HG03175 (cell line): ENCODE measurements around the gene ASB6.

Experiments
- ATAC-seq: cut with Tn5 transposase; IDR thresholded peaks from one replicate; pipeline ENCODE4 v1.9.1; 2021; ENCODE audit warnings: mild to moderate bottlenecking, moderate library complexity; ENCODE audit not compliant: unreplicated experiment

The ASB6 gene

DNA sequence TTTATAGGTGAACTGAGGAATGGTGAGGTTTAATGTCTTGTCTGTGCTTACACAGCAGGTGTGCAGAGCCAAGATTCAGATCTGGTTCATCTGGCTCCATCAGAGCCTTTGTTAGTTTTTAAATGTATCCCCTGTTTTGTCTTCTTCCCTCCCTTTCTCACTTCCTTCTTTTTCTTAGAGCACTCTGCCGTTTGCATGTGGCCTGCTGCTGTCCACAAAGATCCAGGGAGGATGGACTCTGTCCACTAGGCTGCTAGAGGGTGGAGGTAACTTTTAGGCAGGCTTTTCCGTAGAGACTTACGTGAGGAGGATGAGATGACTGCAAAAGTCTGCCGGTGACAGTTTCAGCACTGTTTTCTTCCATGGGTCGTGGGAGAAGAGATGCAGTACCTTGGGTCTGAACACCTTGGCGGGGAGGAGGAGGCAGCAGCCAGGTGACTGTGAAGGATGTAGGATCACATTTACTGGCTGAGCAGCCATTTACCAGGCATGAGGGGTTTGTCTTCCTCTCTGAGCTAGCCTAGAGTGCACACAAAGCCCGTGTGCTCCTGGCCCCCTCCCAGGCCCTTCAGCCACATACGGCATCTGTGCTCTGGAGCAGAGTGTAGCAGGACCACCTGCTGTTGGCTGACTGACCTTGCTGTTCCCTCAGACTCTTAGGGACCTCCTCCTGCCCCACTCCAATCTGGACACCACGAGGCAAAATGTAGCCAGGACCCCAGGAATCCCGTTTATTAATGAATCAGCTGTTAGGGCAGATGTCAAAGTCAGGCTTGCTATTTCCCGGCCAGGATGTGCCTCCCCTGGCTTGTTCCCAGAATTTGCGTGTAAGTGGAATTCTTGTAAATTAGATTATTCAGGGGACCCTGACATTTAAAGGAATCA, 14.2 kb downstream of the ASB6 start:
- no peak for ATAC-seq

DNA sequence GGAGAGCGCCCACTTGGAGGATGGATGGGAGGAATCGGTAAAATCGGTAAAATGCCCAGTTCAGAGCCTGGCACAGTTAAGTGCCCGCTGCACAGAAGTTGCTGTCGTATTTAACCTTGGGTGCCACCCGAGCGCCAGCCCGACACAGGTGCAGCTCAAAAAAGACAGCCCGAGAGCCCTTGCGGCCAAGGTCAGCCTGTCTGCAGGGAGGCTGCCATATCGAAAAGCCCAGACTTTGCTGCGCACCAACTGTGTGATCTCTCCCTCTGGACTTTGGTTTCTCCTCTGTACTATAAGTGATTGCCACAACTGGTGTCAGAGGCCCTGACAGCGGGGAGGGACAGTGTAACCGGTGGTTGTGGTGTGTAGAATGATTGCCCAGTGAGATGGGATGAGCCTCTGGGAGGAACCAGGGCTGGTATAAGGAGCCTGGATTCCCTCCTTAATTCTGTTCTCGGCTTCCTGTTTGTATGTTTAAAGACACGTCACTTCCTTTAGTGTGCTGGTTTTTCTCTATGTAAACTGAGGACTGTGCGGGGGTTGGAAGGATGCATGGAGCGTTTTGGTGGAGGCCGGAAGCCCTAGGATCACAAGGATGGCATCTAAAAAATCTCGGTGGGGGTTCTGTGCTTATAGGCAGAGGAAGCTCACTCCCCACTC, 15.2 kb downstream of the ASB6 start:
- peak; percentile 17 for ATAC-seq

GRCh38 chr9:129626079-129626624, 15.8 kb downstream of the ASB6 start, which contains the start of gene NTMT1:
Gene NTMT1 (plus strand): TSS chr9:129626163. CDS start chr9:129632704, 6,541 bp downstream.
- peak; percentile 77 for ATAC-seq

GRCh38 chr9:129624947-129625346, 17.0 kb downstream of the ASB6 start:
- no peak for ATAC-seq

GRCh38 chr9:129624168-129624759, 17.7 kb downstream of the ASB6 start:
- ATAC-seq, result no peak

DNA sequence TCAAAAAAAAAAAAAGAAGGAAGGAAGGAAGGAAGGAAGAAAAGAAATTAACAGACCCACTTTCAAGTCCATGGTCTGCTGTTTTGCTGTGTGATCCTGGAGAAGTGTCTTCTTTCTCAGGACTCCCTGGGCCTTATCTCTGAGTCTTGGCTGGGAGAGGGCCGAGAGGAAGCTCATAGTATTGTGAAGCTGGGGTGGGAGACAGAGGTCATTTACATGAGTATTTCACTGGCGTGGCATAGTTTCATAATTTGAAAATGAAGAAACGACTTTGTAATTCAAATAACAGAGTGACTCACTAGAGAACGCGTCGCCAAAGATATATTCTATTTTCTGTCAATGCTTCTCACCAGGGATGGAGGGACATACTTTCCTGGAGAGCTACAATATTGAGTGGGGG, 18.6 kb downstream of the ASB6 start:
- no peak for ATAC-seq

DNA sequence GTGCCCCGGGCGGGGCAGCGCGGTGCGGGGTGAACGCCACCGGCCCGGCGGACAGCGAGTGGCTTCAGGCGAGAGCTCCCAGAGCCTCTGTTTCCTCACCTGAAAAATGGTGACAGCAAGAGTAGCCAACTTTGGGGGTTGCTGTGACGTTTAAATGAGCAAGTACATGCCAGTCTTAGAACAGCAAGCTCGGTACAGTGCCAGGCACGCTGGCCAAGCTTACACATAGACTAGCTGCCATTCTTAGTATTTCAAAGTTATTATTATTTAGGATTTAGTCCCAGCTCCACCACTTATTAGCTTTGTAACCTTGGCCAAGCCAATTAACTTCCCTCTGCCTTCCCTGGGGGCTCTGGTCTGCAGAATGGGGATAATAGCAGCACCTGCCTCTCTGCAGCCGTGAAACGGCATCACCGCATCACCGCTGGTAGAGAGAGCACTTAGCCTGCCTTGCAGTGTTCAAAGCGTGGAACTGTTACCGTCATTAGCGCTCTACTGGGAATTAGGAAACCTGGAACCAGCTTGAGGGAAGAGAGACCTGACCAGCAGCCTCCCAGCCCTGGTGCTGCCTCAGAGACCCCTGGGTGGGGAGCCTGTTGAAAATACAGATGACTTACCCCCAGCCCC, 21.2 kb downstream of the ASB6 start, which contains the start of gene C9orf50:
Gene C9orf50, minus strand, starts transcription at position 433 of the 627 bp plus-strand sequence. CDS start 527 bp downstream, outside the sequence.
- no peak for ATAC-seq

DNA sequence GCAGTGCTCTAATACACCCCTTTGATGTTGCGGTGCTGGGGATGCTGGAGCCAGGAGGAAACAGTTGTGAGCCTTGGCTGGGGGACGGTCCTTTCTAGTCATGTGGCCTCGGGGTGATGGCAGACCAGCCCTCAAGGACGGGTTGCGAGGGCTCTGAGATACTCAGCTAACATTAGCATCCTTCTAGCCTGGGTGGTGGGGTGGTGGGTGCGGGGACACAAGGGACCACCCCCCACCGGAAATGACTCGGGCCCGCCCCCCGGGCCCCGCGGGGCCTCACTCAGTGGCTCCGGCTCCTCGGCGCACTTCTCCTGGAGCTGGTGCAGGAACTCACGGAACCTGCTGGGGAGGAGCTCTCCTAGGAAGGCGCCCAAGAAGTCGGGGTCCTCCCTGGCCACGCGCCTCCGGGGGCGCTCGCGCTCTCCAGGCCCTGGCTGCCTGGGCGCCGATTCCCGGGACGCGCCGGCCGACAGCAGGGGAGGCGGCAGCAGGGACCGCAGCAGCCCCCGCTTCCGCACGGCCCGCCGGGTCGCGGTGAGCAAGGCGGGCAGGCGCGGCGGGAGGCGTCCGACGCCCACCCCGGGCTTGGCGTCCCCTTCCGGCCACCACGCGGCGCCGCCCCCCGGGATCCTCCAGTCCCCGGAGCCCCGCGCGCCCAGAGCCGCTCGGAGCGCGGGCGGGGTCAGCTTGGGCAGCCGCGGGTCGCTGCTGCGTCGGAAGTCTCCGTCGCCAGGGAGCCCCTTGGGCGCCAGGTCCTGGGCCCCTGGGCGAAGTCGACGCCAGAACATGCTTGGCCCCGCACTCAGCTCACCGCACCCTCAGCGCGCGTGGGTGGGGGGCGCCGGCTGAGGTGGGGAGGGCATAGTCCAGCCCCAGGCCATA, 21.9 kb downstream of the ASB6 start:
- ATAC-seq, result no peak

DNA sequence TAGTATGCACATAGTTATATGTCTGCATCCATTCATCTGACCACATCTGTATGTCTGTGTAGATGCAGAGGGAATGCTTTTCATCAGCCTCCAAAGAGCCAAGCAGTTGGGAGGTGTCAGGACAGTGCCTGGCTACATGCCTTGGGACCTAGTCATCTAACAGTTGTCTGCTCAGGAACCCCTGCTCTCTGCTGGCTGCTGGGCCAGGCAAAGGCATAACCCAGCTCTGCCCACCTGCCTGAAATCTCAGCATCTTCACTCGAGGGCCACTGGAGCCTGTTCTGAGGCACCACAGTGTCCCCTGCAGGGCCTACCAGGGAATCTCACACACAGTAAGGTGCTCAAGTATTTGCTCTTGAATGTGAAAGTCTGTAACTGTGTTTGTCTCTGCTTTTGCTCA, 24.8 kb downstream of the ASB6 start:
- no peak for ATAC-seq

DNA sequence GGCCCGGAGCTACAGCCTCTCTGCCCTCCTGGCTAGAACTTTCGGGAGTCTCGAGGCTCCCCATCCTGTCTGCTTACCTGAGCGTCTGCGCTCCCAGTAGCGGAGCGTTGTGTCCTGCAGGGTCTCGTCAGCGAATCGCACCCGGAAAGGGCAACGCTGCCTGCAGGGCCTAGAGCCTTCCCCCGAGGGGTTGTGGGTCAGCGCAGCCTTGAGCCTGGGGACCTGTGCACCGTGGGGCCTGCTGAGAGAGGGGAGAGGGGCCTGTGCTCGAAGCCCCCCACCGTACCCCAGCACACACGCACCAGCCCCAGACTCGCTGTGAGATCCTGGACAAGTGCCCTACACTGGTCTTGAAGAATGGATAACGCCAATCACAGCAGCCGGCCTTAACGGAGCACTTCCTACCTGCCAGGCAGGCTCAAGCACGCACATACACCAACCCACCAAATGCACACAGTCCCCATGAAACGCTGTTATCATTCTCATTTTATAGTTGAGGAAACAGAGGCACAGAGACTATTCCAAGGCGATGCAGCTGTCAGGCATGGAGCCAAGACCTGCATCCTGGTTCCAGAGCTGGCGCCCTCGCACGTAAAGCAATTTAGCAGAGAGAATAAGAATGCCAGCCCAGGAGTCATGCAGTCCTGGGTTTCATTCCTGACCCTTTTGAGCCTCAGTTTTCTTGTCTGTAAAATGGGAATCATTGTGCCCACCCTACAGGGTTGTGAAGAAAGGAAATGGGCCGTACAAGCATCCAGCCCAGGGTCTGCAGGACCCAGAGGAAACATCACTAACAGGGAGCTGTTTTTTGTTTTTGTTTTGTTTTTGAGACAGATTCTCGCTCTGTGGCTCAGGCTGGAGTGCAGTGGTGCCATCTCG, 26.3 kb downstream of the ASB6 start:
- no peak for ATAC-seq

DNA sequence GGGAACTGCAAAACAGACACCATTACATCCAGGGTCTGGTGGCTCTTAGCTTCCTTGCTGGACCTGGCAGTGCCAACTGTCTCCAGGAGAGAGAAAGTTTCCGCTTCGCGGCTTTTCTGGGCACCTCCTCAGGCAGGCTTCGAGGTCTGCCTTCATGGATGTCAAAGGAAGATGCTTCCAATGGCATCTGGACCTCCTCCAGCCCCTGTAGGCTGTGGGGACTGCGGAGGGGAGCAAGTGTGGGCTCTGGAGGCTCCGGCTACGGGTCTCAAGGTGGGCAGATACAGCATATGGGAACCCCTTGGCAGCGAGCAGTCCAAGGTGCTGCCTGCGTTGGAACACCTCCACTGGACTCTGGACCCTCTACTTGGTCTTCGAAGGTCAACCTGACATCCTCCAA, 27.0 kb downstream of the ASB6 start:
- no peak for ATAC-seq

GRCh38 chr9:129613520-129614175, 28.3 kb downstream of the ASB6 start:
- ATAC-seq, result no peak

GRCh38 chr9:129612815-129613519, 29.0 kb downstream of the ASB6 start:
- no peak for ATAC-seq

DNA sequence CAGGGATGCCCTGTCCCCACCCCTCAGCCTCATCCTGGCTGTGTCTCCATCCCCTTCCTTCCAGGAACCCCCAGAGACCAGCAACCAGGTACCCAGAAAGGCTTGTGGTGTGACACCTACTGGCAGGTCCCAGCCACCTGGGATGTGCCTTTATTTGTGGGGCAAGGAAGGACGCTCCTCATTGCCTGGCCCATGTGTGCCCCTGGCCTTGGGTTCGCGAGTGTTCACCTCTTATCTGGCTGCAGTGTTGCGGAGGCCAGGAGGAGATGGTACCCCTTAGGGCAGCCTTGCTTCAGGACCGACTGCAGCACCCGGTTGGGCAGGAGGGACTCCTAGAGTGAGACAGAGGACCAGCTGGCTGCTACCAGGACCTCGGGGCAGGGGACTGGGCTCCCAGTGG, 29.8 kb downstream of the ASB6 start:
- no peak for ATAC-seq

GRCh38 chr9:129611307-129611800, 30.6 kb downstream of the ASB6 start:
- ATAC-seq, result no peak

DNA sequence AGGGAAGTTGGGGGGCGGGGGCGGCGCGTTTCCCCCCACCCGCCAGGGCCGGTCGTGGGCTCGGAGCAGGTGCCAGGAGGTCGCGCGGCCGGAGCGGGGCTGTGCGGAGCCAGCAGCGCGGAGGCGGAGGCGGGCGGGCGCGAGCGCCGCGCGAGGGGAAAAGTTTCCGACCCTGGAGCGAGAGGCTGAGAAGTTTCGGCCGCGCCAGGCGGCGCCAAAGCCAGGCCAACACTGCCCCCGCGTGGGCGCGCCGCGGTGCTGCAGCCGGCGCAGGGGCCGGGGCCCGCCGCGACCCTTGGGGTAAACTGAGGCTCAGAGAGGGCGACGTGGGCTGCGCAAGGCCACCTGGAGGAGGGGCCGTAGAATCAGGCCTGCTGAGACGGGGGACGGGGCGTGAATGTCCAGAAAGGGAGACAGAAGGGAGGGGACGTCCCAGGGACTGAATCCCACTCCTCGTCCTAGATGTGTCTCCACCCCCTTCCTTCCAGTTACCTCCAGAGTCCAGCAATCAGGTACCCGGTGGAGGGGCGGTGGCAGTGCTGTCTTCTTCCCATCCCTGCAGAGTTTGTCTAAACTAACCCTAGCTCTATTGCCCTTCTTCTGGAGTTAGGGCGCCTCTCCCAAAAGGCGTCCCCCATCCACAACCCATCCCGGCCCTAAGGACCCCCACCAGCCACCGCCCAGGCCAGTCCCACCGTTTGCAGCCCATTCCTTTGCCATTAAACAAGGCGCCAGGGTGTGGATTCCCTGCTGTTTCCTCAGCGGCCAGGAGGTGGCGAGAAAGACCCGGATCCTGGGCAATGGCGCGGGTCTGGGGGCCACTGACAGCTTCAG, 31.3 kb downstream of the ASB6 start:
- ATAC-seq, result peak; percentile 58

DNA sequence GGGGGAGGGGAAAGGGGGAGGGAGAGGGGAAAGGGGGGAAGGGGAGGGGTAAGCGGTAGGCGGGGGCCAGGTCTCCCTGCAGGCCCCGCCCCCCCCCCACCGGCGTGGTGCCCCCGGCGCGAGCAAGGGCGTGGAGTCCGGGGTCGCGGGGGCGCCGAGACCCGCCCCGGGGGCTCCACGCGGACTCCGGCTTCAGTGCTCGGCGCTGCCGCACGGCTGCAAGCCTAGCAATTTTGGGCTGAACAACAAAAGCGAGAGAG, 31.8 kb downstream of the ASB6 start:
- no peak for ATAC-seq
